GM18498 (cell line): ENCODE data around the gene AMER3.

Source experiments
- ATAC-seq: cut with Tn5 transposase; IDR thresholded peaks from one replicate; pipeline ENCODE4 v1.9.1; 2021; ENCODE audit warnings: mild to moderate bottlenecking, moderate library complexity; ENCODE audit not compliant: unreplicated experiment

The AMER3 gene

GRCh38 chr2:130778781-130779180, 23.4 kb downstream of the AMER3 start:
- ATAC-seq = no peak

GRCh38 chr2:130785466-130786055, 30.2 kb downstream of the AMER3 start:
- ATAC-seq = no peak

- no peak for ATAC-seq
These were observed 30.7 kb downstream of the AMER3 start for GRCh38 chr2:130786076-130786475.

GRCh38 chr2:130787841-130788240, 32.5 kb downstream of the AMER3 start:
- ATAC-seq = no peak

- ATAC-seq = no peak
These were observed 35.0 kb downstream of the AMER3 start for GRCh38 chr2:130790312-130790711.

- no peak for ATAC-seq
These were observed 35.7 kb downstream of the AMER3 start for GRCh38 chr2:130790804-130791616.

GRCh38 chr2:130791617-130791939, 36.2 kb downstream of the AMER3 start:
- ATAC-seq = no peak

- ATAC-seq = no peak
These were observed 40.1 kb downstream of the AMER3 start for GRCh38 chr2:130795431-130795830.

GRCh38 chr2:130796290-130796689, 41.0 kb downstream of the AMER3 start:
- ATAC-seq = no peak

- peak; percentile 92 for ATAC-seq
These were observed 42.4 kb downstream of the AMER3 start for GRCh38 chr2:130797493-130798435.

- ATAC-seq = no peak
These were observed 43.3 kb downstream of the AMER3 start for GRCh38 chr2:130798472-130799218.

- ATAC-seq = no peak
These were observed 44.0 kb downstream of the AMER3 start for GRCh38 chr2:130799295-130799694.

GRCh38 chr2:130805613-130806012, 50.3 kb downstream of the AMER3 start:
- ATAC-seq = no peak

GRCh38 chr2:130806370-130806769, 51.0 kb downstream of the AMER3 start:
- ATAC-seq = no peak

- ATAC-seq = no peak
These were observed 52.5 kb downstream of the AMER3 start for GRCh38 chr2:130807659-130808385.

- no peak for ATAC-seq
These were observed 53.3 kb downstream of the AMER3 start for GRCh38 chr2:130808482-130809268.

- ATAC-seq = no peak
These were observed 55.1 kb downstream of the AMER3 start for GRCh38 chr2:130810490-130810889.

GRCh38 chr2:130813722-130814121, 58.4 kb downstream of the AMER3 start:
- ATAC-seq = no peak

GRCh38 chr2:130814931-130815680, 59.8 kb downstream of the AMER3 start:
- ATAC-seq = no peak
